HepG2 (cell line): ENCODE measurements around the gene SRRT. TPM values are rescaled to one million over a fixed set of nuclear protein-coding genes. Genes with fewer than 3 reads are reported as not detected.

ENCODE experiments used
- ASH2L ChIP-seq: fragments of 300-600, 200-600 bp; sonication (generic); IDR thresholded peaks from 2 replicates; pipeline ENCODE4 v1.7.0; 2017; ENCODE audit warnings: low read depth, mild to moderate bottlenecking, moderate library complexity, mixed read lengths, low read length; ENCODE audit not compliant: insufficient read length
- ETS1 ChIP-seq: sonication (generic); formaldehyde crosslinking; IDR thresholded peaks from 2 replicates; pipeline ENCODE4 v1.4.0; 2020; ENCODE audit warnings: missing genetic modification reagents
- GATA4 ChIP-seq: sonication (generic); IDR thresholded peaks from 2 replicates; pipeline ENCODE4 v1.6.1; 2016; ENCODE audit warnings: antibody characterized with exemption, low read depth, borderline replicate concordance
- JDP2 ChIP-seq: sonication (generic); formaldehyde crosslinking; IDR thresholded peaks from 2 replicates; pipeline ENCODE4 v1.8.1; 2022; ENCODE audit warnings: missing genetic modification reagents, borderline replicate concordance
- MAZ ChIP-seq, 2 experiments: sonication (generic) in 1 of 2; formaldehyde crosslinking in 1 of 2; IDR thresholded peaks; 2 replicates each; pipeline versions ENCODE4 v1.5.0 to v1.6.1; 2012 to 2020; ENCODE audit warnings: low read depth in 2 of 2, mild to moderate bottlenecking in 2 of 2, borderline replicate concordance in 1 of 2, improper control_type of control experiment in 1 of 2, low read length in 1 of 2, missing genetic modification reagents in 1 of 2, moderate library complexity in 1 of 2
- MBD4 ChIP-seq: IDR thresholded peaks from 2 replicates; pipeline ENCODE4 v1.6.1; 2012; ENCODE audit warnings: low read length, inconsistent platforms, borderline replicate concordance
- PBX3 ChIP-seq: sonication (generic); formaldehyde crosslinking; IDR thresholded peaks from 2 replicates; pipeline ENCODE4 v1.8.1; 2023; ENCODE audit warnings: missing genetic modification reagents, inconsistent platforms, borderline replicate concordance
- RBAK ChIP-seq: sonication (generic); formaldehyde crosslinking; IDR thresholded peaks from 2 replicates; pipeline ENCODE4 v1.5.1; 2020; ENCODE audit warnings: mild to moderate bottlenecking, missing genetic modification reagents
- SAP130 ChIP-seq: IDR thresholded peaks from 2 replicates; pipeline ENCODE4 v1.6.1; 2016; ENCODE audit warnings: low read depth
- SIX4 ChIP-seq: sonication (generic); formaldehyde crosslinking; IDR thresholded peaks from 2 replicates; pipeline ENCODE4 v1.4.0; 2020; ENCODE audit warnings: missing genetic modification reagents
- SMAD1 ChIP-seq: sonication (generic); formaldehyde crosslinking; IDR thresholded peaks from 2 replicates; pipeline ENCODE4 v1.4.0; 2020; ENCODE audit warnings: missing genetic modification reagents, low read depth, mild to moderate bottlenecking, borderline replicate concordance
- TEF ChIP-seq: sonication (generic); formaldehyde crosslinking; IDR thresholded peaks from 2 replicates; pipeline ENCODE4 v1.5.0; 2020; ENCODE audit warnings: missing genetic modification reagents
- ZBTB43 ChIP-seq: sonication (generic); formaldehyde crosslinking; conservative IDR thresholded peaks from 2 replicates; pipeline ENCODE4 v1.4.0; 2020; ENCODE audit warnings: missing genetic modification reagents
- ZBTB8A ChIP-seq: sonication (generic); formaldehyde crosslinking; IDR thresholded peaks from 2 replicates; pipeline ENCODE4 v1.4.0; 2020; ENCODE audit warnings: mild to moderate bottlenecking, low read depth, missing genetic modification reagents, borderline replicate concordance
- ZC3H4 ChIP-seq: sonication (generic); formaldehyde crosslinking; IDR thresholded peaks from 2 replicates; pipeline ENCODE4 v1.4.0; 2020; ENCODE audit warnings: missing genetic modification reagents, borderline replicate concordance
- ZHX2 ChIP-seq, 2 experiments: sonication (generic) in 1 of 2; formaldehyde crosslinking in 1 of 2; IDR thresholded peaks; 2 replicates each; pipeline versions ENCODE4 v1.6.1 to v1.9.0; 2014 to 2022; ENCODE audit warnings: antibody characterized with exemption in 1 of 2, borderline replicate concordance in 1 of 2, inconsistent platforms in 1 of 2, low read depth in 1 of 2, missing genetic modification reagents in 1 of 2
- ZNF615 ChIP-seq: sonication (generic); formaldehyde crosslinking; IDR thresholded peaks from 2 replicates; pipeline ENCODE4 v1.5.0; 2020; ENCODE audit warnings: mild to moderate bottlenecking, missing genetic modification reagents, borderline replicate concordance
- polyA plus RNA-seq, 8 experiments: library from polyadenylated mRNA; depleted of rRNA in 3 of 8; stranded (reverse) in 7 of 8; unstranded in 1 of 8; fragments of >200 nt; fragmentation: Illumina TruSeq in 4 of 8; extraction: Trizol in 4 of 8; gene quantifications; 2 replicates each; pipeline versions ENCODE4 v1.2.1 to v1.2.3, GENCODE V29; 2011 to 2016; ENCODE audit warnings: low read depth in 4 of 8, missing spikeins in 1 of 8, mixed read lengths in 1 of 8; ENCODE audit not compliant: insufficient read depth in 1 of 8
- total RNA-seq, 5 experiments: library from RNA; depleted of rRNA; stranded (reverse); fragments of >200 nt; fragmentation: Illumina TruSeq; extraction: Trizol; gene quantifications; 2 replicates each; pipeline ENCODE4 v1.2.3, GENCODE V29; 2016; ENCODE audit warnings: low read depth in 1 of 5

The SRRT gene
- total and polyA plus RNA-seq, 2 of the 13 experiments (the other 11 are each of a cell fraction or from before 2014, with no cell fraction given), result 26.2 to 106 TPM

GRCh38 chr7:100852048-100852872 lies 22.6 kb upstream of the SRRT start, which contains the start of gene SLC12A9 (continued):
- TF ChIP-seq ZHX2 (IDR thresholded peaks at IDR 0.05; ENCODE audit: low read depth), result no peak
- no peak for TF ChIP-seq ZHX2 (CRISPR knock-in tag; IDR thresholded peaks at IDR 0.05; ENCODE audit: borderline replicate concordance)
- TF ChIP-seq SIX4, result no peak
- TF ChIP-seq ZBTB8A (CRISPR knock-in tag), result no peak
- TF ChIP-seq ETS1 (CRISPR knock-in tag), result no peak
- TF ChIP-seq MAZ (IDR thresholded peaks at IDR 0.05; ENCODE audit: borderline replicate concordance, low read depth, low read length), result 0 out of 2 replicates have a peak, but pooled peaks have one; percentile 15
- peak; percentile 72 for TF ChIP-seq MAZ (CRISPR knock-in tag; IDR thresholded peaks at IDR 0.05; ENCODE audit: low read depth)
- TF ChIP-seq TEF (CRISPR knock-in tag), result no peak
- no peak for TF ChIP-seq JDP2 (CRISPR knock-in tag)
- no peak for TF ChIP-seq ZBTB43
- TF ChIP-seq RBAK (CRISPR knock-in tag), result no peak
- TF ChIP-seq SAP130 (CRISPR knock-in tag), result peak; percentile 97
- no peak for TF ChIP-seq MBD4
- no peak for TF ChIP-seq ZNF615 (CRISPR knock-in tag)
- no peak for TF ChIP-seq PBX3 (CRISPR knock-in tag)
- peak; percentile 76 for TF ChIP-seq ASH2L
- no peak for TF ChIP-seq ZC3H4 (CRISPR knock-in tag)
- TF ChIP-seq SMAD1 (CRISPR knock-in tag), result no peak
- no peak for TF ChIP-seq GATA4
